Neuronal stem cell (in vitro differentiated cells): ENCODE results near the gene FEZ2.

Experiments
- DNase-seq: peaks from one replicate; pipeline ENCODE4 v3.0.0-alpha.2; 2013; ENCODE audit warnings: low spot score
- H2AFZ ChIP-seq: one replicate; pipeline ENCODE4 v1.6.1; 2013; ENCODE audit warnings: mild to moderate bottlenecking, low read length, inconsistent platforms
- H2AK5ac ChIP-seq: 2 replicates; pipeline ENCODE4 v1.6.1; 2013; ENCODE audit warnings: low read depth, mild to moderate bottlenecking, inconsistent platforms, low read length, moderate library complexity, mixed read lengths
- H2BK120ac ChIP-seq: 2 replicates; pipeline ENCODE4 v1.6.1; 2013; ENCODE audit warnings: low read depth, mild to moderate bottlenecking, inconsistent platforms, low read length, moderate library complexity, mixed read lengths
- H2BK12ac ChIP-seq: one replicate; pipeline ENCODE4 v1.6.1; 2013; ENCODE audit warnings: low read length, inconsistent platforms
- H2BK15ac ChIP-seq: 2 replicates; pipeline ENCODE4 v1.6.1; 2013; ENCODE audit warnings: mild to moderate bottlenecking, low read length, inconsistent platforms, mixed read lengths
- H2BK5ac ChIP-seq: one replicate; pipeline ENCODE4 v1.6.1; 2013; ENCODE audit warnings: inconsistent platforms, mild to moderate bottlenecking, low read length, moderate library complexity
- H3K14ac ChIP-seq: one replicate; pipeline ENCODE4 v1.6.1; 2013; ENCODE audit warnings: low read length, inconsistent platforms
- H3K18ac ChIP-seq: 2 replicates; pipeline ENCODE4 v1.6.1; 2013; ENCODE audit warnings: low read length, inconsistent platforms
- H3K23ac ChIP-seq: 2 replicates; pipeline ENCODE4 v1.6.1; 2013; ENCODE audit warnings: low read depth, mild to moderate bottlenecking, mixed read lengths, low read length, inconsistent platforms; ENCODE audit not compliant: poor library complexity
- H3K27ac ChIP-seq: replicated peaks from 3 replicates; pipeline ENCODE4 v1.5.1; 2013; ENCODE audit warnings: low read length, inconsistent platforms
- H3K27me3 ChIP-seq, 3 experiments: 2 replicates each; pipeline ENCODE4 v1.6.1; 2013; ENCODE audit warnings: low read length in 3 of 3, mild to moderate bottlenecking in 2 of 3, inconsistent platforms in 1 of 3, low read depth in 1 of 3, mixed read lengths in 1 of 3, moderate library complexity in 1 of 3; ENCODE audit not compliant: control insufficient read depth in 3 of 3, insufficient read depth in 3 of 3
- H3K36me3 ChIP-seq, 2 donors: replicated peaks in 1 of 2; 2 replicates each; pipeline ENCODE4 v1.6.1; 2013; ENCODE audit warnings: low read length in 2 of 2; ENCODE audit not compliant: control insufficient read depth in 2 of 2, insufficient read depth in 2 of 2
- H3K4ac ChIP-seq: 2 replicates; pipeline ENCODE4 v1.6.1; 2013; ENCODE audit warnings: inconsistent platforms, mild to moderate bottlenecking, low read length, moderate library complexity
- H3K4me1 ChIP-seq, 2 donors: 1 replicate in 1 of 2; 2 replicates in 1 of 2; pipeline ENCODE4 v1.6.1; 2013; ENCODE audit warnings: low read length in 2 of 2, low read depth in 1 of 2; ENCODE audit not compliant: control insufficient read depth in 2 of 2, insufficient read depth in 1 of 2
- H3K4me2 ChIP-seq: one replicate; pipeline ENCODE4 v1.6.1; 2013; ENCODE audit warnings: mild to moderate bottlenecking, low read length, inconsistent platforms; ENCODE audit not compliant: insufficient read depth, poor library complexity, severe bottlenecking
- H3K4me3 ChIP-seq, 2 donors: 2 replicates each; pipeline ENCODE4 v1.5.1; 2013; ENCODE audit warnings: low read length in 2 of 2, mild to moderate bottlenecking in 2 of 2, inconsistent platforms in 1 of 2, moderate library complexity in 1 of 2
- H3K79me1 ChIP-seq: one replicate; pipeline ENCODE4 v1.6.1; 2013; ENCODE audit warnings: low read depth, mild to moderate bottlenecking, inconsistent platforms, low read length, moderate library complexity
- H3K9ac ChIP-seq: one replicate; pipeline ENCODE4 v1.6.1; 2013; ENCODE audit warnings: mild to moderate bottlenecking, low read depth, low read length, inconsistent platforms; ENCODE audit not compliant: poor library complexity
- H3K9me3 ChIP-seq, 2 donors: replicated peaks in 1 of 2; 2 replicates each; pipeline versions ENCODE3 to v1.6.1; 2013; ENCODE audit warnings: low read length in 2 of 2, mild to moderate bottlenecking in 2 of 2, inconsistent platforms in 1 of 2, low read depth in 1 of 2, mixed read lengths in 1 of 2, moderate library complexity in 1 of 2; ENCODE audit not compliant: control insufficient read depth in 2 of 2, insufficient read depth in 1 of 2
- H4K8ac ChIP-seq: one replicate; pipeline ENCODE4 v1.6.1; 2013; ENCODE audit warnings: low read depth, mild to moderate bottlenecking, inconsistent platforms, low read length, moderate library complexity
- H4K91ac ChIP-seq: one replicate; pipeline ENCODE4 v1.6.1; 2013; ENCODE audit warnings: low read length, low read depth, mild to moderate bottlenecking, inconsistent platforms; ENCODE audit not compliant: poor library complexity
- WGBS, 2 donors: extraction: QIAGEN DNeasy Blood & Tissue Kit; methylation state at CpG; one replicate each; pipeline ENCODE4 v1.1.7; 2013; ENCODE audit warnings: missing lambda C conversion rate in 2 of 2, mixed read lengths in 1 of 2; ENCODE audit not compliant: insufficient read length in 2 of 2, insufficient replicate concordance in 1 of 2; ENCODE audit errors: extremely low coverage in 2 of 2; 5-methylcytosine and 5-hydroxymethylcytosine counted together

The FEZ2 gene

DNA sequence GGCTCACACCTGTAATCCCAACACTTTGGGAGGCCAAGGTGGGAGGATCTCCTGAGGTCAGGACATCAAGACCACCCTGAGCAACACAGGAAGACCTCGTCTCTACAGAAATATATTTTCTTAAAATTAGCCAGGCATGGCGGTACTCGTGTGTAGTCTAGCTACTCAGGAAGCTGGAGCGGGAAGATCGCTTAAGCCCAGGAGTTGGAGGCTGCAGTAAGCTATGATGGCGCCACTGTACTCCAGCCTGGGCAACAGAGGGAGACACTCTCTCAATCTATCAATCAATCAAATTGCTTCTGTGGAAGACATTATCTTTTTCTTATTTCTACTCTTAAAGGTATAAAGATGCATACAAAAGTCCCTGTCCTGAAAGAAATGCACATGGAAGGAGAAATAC is 11.3 kb downstream of the FEZ2 start:
- Histone ChIP-seq H4K8ac (no peak overlapping the region), H3K36me3 (peaks cover 4 to 89% of the 10 kb centered on the region in 2 donors), H3K27me3 (no peaks in the 10 kb centered on the region)

DNA sequence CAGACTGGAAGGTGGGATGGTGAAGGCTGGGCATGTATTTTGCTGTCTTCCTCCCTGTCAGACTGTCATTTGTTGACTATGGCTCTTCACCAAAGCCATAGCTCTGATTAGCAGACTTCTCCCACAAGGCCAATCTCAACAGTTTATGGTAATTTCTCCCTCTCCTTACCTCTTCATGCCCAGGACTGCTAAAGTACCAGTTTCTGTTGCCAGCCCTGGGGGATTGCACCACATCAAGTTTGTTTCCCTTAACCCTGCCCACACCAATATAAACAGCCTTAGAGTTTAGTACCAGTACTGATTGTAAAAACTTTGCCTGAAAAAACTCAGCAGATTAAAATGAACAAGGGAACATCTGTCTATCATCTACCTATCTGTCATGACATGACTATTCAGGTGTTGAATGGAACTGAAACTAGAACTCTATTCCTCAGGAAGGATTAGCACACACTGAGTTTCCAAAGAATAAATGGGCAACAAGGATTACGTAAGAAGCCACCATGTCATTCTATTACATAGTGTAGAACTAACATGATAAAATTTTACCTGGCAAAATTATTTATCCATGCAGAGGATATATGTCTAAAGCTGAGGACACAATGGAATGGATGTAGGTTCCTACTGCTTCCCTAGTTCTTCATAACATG is 13.7 kb downstream of the FEZ2 start:
- Histone ChIP-seq H3K9me3 (no peaks in the 10 kb centered on the region), H3K4me1 (peaks cover 0 to 3% of the 10 kb centered on the region in 2 donors), H3K18ac (no peak overlapping the region), H3K14ac (no peak overlapping the region), H3K79me1 (no peaks in the 10 kb centered on the region), H3K4me2 (no peak overlapping the region), H3K9ac (no peak overlapping the region), H2BK12ac (no peak overlapping the region), H2BK120ac (no peak overlapping the region), H3K4ac (no peak overlapping the region), H2AK5ac (no peak overlapping the region), H3K27ac (no peak overlapping the region), H4K91ac (no peak overlapping the region), H3K36me3 (peaks cover 8 to 94% of the 10 kb centered on the region in 2 donors), H2AFZ (no peak overlapping the region), H2BK5ac (no peak overlapping the region), H2BK15ac (no peak overlapping the region), H4K8ac (no peak overlapping the region), H3K23ac (no peak overlapping the region), H3K27me3 (no peaks in the 10 kb centered on the region), H3K4me3 (no peak overlapping the region)
- no peak for DNase-seq
- WGBS, 2 donors = no CpG with 5 or more reads among the region's 1 CpG

More for the DNA sequence above, 11.3 kb downstream of the FEZ2 start:
- Histone ChIP-seq H2BK5ac (no peak overlapping the region), H3K9ac (no peak overlapping the region), H3K4me1 (peaks cover 0 to 3% of the 10 kb centered on the region in 2 donors), H3K18ac (no peak overlapping the region), H2BK15ac (no peak overlapping the region), H3K79me1 (no peaks in the 10 kb centered on the region), H2AK5ac (no peak overlapping the region), H3K27ac (no peak overlapping the region), H3K4ac (no peak overlapping the region), H3K4me3 (no peak overlapping the region), H3K9me3 (no peaks in the 10 kb centered on the region), H3K4me2 (no peak overlapping the region), H3K23ac (no peak overlapping the region), H2AFZ (no peak overlapping the region), H4K91ac (no peak overlapping the region), H3K14ac (no peak overlapping the region), H2BK12ac (no peak overlapping the region), H2BK120ac (no peak overlapping the region)
- no CpG with 5 or more reads among the region's 6 CpGs for WGBS, 2 donors
- DNase-seq = no peak

DNA sequence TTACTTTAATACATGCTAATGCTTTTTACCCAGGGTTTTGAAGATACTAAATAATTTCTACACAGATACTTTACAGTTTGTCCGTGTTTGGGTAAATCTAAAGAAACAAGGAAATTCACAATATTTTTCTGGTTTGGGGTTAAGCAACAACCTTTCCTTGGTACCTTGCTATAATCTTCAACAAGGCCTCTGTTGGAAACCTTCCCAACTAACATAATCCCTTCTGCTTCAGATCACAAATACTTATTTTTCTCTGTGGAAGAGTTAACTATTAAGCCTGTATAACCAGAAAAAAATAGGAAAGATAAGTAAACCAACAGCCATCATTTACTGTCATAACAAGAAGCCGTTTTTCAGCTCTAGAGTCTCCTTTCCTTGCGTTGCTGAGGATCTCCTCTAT is 15.0 kb downstream of the FEZ2 start:
- Histone ChIP-seq H3K79me1 (no peaks in the 10 kb centered on the region), H4K8ac (no peak overlapping the region), H3K27ac (no peak overlapping the region), H3K9ac (no peak overlapping the region), H3K4me2 (no peak overlapping the region), H3K4me3 (no peak overlapping the region), H4K91ac (no peak overlapping the region), H2BK15ac (no peak overlapping the region), H3K27me3 (no peaks in the 10 kb centered on the region), H2AK5ac (no peak overlapping the region), H3K4me1 (peaks cover 0 to 1% of the 10 kb centered on the region in 2 donors), H2BK5ac (no peak overlapping the region), H3K4ac (no peak overlapping the region), H3K18ac (no peak overlapping the region), H2BK120ac (no peak overlapping the region), H3K36me3 (peaks cover 9 to 95% of the 10 kb centered on the region in 2 donors), H2BK12ac (no peak overlapping the region), H3K23ac (no peak overlapping the region), H3K9me3 (no peaks in the 10 kb centered on the region), H2AFZ (no peak overlapping the region), H3K14ac (no peak overlapping the region)
- no CpG with 5 or more reads among the region's 3 CpGs for WGBS, 2 donors
- no peak for DNase-seq

DNA sequence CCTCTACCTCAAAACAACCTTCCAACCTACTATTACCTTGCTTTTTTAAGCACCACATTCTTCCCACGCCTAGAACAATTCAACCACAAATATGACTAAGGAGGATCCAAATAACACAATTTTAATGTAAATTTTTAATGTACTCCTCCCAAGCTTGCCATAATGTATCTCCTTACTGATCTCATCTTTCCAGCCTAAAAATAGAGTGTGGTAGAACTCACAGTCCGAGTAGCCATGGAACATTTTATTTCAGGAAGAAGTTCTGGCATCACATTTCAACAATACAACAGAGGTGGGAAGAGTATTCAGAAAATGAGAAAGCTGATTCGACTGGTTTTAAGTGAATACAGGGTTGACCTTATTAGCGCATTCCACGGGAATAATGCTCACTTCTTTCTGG is 15.4 kb downstream of the FEZ2 start:
- Histone ChIP-seq H3K36me3 (peaks cover 9 to 96% of the 10 kb centered on the region in 2 donors), H4K91ac (no peak overlapping the region)
- WGBS, 2 donors = 100% methylated on average over 1 of the region's 5 CpGs; no CpG with 5 or more reads in 1 of the 2 donors

More for the DNA sequence above, 15.4 kb downstream of the FEZ2 start:
- no peaks in the 10 kb centered on the region for H3K9me3 ChIP-seq
- H3K4me1 ChIP-seq = peaks cover 0 to 1% of the 10 kb centered on the region in 2 donors
- no peak overlapping the region for H3K14ac ChIP-seq
- no peak overlapping the region for H3K23ac ChIP-seq
- no peak overlapping the region for H3K27ac ChIP-seq
- no peak overlapping the region for H3K4me3 ChIP-seq
- DNase-seq = no peak
- H3K79me1 ChIP-seq = no peaks in the 10 kb centered on the region
- no peak overlapping the region for H3K9ac ChIP-seq
- H2AFZ ChIP-seq = no peak overlapping the region
- H2BK5ac ChIP-seq = no peak overlapping the region
- no peak overlapping the region for H4K8ac ChIP-seq
- no peak overlapping the region for H3K18ac ChIP-seq
- H2AK5ac ChIP-seq = no peak overlapping the region
- no peak overlapping the region for H3K4me2 ChIP-seq
- H2BK15ac ChIP-seq = no peak overlapping the region
- no peaks in the 10 kb centered on the region for H3K27me3 ChIP-seq
- no peak overlapping the region for H2BK12ac ChIP-seq
- H2BK120ac ChIP-seq = no peak overlapping the region
- no peak overlapping the region for H3K4ac ChIP-seq
